ENCODE results near the gene FGFRL1.

- no peak for TF ChIP-seq MAX (IDR thresholded peaks at IDR 0.05)
- TF ChIP-seq GABPA (IDR thresholded peaks at IDR 0.05; ENCODE audit: low read depth, low read length): no peak
- no peak for TF ChIP-seq GABPA (CRISPR knock-in tag; IDR thresholded peaks at IDR 0.05; ENCODE audit: low read depth)
- TF ChIP-seq HMGXB4 (CRISPR knock-in tag; IDR thresholded peaks at IDR 0.05; ENCODE audit: borderline replicate concordance in 1 of 2, low read depth in 1 of 2): no peak
- TF ChIP-seq POLR2A (IDR thresholded peaks at IDR 0.05; ENCODE audit: insufficient read depth in 1 of 2, low read depth in 2 of 2, low read length in 2 of 2): no peak
- no peak for TF ChIP-seq CTCF (CRISPR knock-in tag; IDR thresholded peaks at IDR 0.05)
- no peak for TF ChIP-seq HDAC2 (CRISPR knock-in tag; IDR thresholded peaks at IDR 0.05)
- no peak for TF ChIP-seq THRA (CRISPR knock-in tag; IDR thresholded peaks at IDR 0.05; ENCODE audit: borderline replicate concordance)
- TF ChIP-seq MTA1 (CRISPR knock-in tag; IDR thresholded peaks at IDR 0.05; ENCODE audit: borderline replicate concordance): no peak
These were observed 36.8 kb upstream of the FGFRL1 start for GRCh38 chr4:974668-975067.

Data from HepG2 (cell line).